Brain pericyte (primary cell): ENCODE measurements around the gene SEC24D.

Experiments used
- DNase-seq: peaks from one replicate; pipeline ENCODE4 v3.0.0-alpha.2; 2012; ENCODE audit warnings: low read depth, low spot score

Gene SEC24D

GRCh38 chr4:118752551-118752950 is 83.4 kb downstream of the SEC24D start:
- DNase-seq: no peak

DNA sequence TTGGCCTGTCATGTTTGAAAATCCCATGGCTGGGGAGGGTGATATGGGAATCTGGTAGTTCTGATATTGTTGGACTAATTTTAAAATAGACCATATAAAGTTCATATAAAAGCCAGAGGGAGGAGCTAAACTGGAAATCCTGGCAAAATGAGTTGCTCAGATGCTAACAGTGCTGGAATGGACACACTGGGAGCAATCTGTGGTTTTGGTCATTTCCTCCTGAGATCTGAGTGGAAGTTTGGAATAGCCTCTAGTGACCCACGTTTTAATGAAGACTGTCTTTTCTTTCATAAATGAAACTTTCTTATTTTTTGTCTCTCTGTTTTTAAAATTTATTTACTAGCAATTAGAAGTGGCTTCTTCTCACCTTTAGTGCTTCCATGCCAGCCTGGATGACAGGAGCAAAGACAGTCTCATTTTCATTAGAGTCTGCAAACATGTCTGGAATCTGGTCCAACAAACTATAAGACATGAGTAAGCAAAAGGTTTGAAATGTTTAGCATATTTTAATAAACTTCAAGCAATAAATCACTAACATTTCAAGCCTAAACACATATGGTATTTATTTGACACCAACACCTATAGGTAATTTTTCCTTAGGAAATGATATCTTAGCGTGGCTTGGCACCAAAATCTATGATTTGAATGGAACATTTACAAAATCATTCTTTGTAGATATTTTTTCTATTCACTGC is 84.2 kb downstream of the SEC24D start:
- no peak for DNase-seq

- DNase-seq: no peak
These were observed 86.5 kb downstream of the SEC24D start for GRCh38 chr4:118749347-118749988.

DNA sequence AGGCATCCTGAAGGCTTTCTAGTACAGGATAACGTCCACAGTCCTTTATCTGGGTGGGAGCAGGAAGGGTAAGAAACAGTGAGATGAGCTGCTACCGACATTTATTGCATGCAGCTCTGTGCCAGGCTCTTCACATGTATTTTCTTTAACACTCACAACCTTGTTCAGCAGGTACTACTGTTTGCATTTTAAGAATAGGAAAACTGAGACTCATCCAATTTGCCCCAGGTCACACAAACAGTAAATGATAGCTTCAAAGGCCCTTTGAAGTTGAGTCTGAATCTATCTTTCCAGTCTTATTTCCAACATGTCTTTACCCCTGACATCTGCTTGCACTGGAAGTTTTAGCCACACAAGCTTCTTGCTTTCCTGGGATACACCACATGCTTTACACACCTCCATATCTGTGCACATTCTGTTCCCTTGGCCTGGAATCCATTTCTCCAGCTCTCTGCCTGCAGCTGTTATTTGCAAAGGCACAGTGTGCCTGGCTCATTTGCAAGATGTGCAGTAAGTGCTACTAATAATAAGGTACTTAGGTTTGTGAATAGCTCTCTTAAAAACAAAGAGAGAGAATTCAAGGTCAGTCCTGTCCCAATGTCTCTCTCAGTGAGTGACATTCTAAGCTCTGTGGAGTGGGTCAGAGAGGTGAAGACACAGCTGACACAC is 89.5 kb downstream of the SEC24D start:
- no peak for DNase-seq

- DNase-seq: no peak
These were observed 90.6 kb downstream of the SEC24D start for GRCh38 chr4:118745357-118745756.

- no peak for DNase-seq
These were observed 92.1 kb downstream of the SEC24D start for GRCh38 chr4:118743867-118744266.

DNA sequence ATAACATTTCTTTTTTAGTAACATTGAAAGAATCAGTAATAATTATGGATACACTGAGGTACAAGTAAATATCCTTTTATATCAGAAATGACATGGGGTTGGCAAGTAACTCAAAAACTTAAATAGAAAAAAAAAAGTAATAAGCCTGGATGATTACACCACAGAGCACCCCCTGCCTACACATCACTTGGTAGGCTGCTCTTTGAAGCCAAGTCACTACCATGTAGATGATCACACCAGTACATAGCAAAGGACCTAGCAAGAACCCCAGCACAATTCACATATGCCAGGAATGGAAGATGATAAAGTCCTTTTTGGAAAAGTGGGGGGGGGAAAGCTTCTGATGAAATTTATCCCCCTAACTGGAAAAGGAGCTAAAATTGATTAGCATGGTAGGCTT is 93.9 kb downstream of the SEC24D start:
- DNase-seq: no peak

GRCh38 chr4:118741301-118741855 is 94.5 kb downstream of the SEC24D start:
- no peak for DNase-seq

DNA sequence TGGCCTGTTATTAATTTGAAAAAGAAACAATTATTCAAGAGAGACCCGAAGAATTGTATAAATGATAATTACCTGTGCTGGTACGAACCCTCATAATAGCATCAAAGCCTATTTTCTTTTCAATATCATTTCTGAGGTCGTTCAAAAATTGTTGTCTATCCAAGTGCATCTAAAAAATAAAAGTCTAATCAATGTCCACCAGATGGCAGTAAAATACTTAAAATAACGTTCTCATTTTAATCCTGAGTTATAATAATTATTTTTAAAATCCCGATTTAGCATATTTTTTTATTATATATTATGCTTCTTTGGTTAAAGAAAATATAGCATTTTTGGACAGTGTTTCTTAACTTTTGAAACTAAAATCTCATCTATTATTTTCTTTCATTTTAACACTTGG is 95.1 kb downstream of the SEC24D start:
- no peak for DNase-seq

GRCh38 chr4:118739022-118739713 is 96.8 kb downstream of the SEC24D start:
- DNase-seq: no peak

- DNase-seq: no peak
These were observed 97.8 kb downstream of the SEC24D start for GRCh38 chr4:118738090-118738489.

DNA sequence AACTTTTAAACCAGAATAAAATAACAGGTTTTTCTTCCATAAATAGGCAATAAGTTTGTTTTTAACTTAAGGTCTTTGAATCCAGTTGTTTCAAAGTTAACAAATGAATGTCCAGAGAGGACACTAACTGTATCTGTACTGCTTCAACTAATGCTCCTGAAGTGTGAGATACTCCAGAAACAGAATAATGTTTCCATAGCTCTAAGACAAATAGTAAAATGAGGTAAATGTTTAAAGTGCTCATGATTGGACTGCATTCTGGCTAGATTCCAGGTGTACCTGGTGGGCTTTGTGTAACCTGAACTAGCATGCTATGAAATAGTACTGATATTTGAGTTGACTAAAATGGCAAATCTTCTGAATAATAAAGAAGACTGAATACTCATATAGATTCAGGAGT is 99.0 kb downstream of the SEC24D start:
- no peak for DNase-seq

DNA sequence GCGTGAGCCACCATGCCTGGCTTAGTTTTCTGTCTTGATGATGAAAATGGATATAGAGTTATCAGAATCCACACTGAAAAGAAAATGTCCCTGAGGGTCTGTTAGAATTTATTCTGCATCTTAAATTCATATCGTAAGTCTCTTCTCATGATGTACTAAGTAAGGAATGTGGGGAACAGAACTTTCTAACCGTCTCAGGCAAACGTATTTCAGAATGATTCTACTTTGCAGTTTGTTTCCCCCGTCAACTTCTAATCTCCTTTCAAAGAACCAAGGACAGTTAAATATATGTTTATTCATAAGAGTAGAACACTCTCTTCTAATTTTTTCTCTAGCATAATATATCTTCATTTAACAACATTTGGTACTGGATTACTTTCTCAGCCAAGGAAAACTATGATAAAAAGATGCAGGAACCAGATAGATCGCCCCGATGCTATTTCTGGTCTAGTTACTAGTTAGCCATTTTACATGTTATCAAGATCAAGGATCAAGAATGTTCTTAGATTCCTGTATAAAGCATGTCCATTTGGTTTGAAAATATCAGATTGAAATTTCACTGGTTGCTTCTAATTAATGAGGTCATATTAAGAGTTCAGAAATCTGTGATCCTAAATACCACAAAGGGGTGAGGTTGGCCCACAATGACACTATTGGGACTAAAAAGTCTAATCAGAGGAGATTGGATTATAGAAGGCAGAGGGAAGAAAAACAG is 101.3 kb downstream of the SEC24D start:
- no peak for DNase-seq

DNA sequence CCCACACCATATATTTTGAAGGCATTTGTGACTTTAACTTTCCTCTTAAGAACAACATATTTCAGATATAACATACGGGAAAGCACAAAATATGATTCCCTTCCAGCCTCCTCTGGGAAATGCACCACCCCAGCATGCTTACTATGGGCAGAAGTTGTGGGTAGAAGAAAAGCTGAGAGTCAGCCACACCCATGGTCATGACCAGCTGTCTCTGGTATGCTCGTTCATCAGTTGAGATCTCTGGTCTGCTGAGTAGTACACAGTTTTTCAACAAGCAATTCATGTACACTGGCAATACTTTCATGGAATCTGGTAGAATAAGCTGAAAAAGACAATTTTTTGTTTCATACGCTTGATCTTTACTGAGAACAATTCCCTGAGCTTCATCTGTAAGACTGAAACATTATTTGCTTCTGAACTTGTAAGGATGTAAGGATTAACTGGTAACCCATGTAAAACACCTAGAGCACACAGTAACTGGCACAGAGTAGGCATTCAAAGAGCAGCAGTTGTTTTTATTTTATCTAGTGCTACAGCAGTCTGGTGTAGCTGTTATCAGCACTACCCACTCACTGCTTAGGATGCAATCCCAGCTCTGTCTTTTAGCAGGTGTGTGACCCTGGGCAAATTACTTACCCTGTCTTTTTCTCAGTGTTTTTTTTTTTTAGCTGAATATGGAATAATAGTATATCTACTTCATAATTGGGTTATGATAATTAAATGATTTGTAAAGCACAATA is 103.2 kb downstream of the SEC24D start:
- no peak for DNase-seq

GRCh38 chr4:118730683-118731082 is 105.2 kb downstream of the SEC24D start:
- DNase-seq: no peak

DNA sequence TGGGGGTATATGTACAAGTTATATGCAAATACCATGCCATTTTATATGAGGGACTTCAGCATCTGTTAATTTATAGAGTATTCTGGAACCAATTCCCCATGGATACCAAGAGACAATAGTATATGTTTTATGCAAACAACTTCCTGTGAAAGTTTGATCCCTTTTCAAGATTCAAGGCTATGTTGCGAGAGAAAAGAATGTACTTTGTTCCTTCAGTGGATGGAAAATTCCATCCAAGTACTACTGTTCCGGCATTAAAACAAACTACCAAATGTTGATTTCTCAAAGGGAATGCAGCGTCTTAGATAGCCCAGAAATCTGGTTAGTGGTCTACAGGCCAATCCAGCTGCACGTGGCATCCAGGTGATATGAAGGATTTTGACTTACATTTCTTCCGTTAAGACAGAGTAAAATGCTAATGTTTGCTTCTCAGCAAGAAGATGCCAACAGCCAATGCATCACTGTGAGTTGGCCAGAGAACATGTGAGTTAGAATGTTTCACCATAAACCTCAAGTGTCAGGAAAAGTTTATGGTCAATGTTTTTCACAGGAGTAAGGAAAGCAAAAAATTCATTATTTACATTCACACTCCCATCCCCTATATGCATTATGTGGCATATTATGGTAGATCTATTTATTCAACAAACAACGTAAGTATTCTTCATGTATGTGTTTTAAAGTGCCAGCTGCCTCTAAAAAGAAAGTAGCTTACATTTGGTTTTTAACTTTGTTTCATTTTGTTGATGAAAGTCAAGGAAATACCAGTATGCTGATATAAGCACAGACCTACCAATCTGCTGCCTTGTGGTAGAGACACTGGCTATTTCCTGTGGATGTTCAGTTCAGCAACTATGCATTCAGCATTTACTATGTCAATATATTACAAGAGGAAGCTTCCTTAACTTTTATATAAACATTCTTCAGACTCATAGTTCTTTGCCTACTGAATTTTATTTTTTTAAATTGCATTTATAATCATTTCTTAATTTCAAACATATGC is 106.3 kb downstream of the SEC24D start:
- no peak for DNase-seq

DNA sequence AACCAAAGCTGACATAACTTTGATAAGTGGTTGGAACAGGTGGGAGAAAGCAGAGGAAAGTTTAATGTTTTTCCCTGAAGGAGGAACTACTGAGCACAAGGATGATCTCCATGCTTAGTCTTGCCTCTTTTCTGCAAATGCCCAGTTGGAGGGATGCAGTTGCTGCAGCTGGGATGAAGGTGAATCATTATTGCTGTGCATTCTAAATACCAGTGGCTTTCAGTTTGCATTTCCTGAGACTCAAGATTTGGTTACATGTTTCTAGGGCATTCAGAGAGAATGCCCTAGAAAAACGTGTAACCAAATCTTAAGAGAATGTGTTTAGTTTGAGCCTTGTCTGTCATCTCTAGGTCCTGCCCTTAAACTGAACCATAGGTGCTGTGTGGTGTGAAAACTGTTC is 108.6 kb downstream of the SEC24D start:
- DNase-seq: no peak

- no peak for DNase-seq
These were observed 112.6 kb downstream of the SEC24D start for GRCh38 chr4:118723369-118723768.

DNA sequence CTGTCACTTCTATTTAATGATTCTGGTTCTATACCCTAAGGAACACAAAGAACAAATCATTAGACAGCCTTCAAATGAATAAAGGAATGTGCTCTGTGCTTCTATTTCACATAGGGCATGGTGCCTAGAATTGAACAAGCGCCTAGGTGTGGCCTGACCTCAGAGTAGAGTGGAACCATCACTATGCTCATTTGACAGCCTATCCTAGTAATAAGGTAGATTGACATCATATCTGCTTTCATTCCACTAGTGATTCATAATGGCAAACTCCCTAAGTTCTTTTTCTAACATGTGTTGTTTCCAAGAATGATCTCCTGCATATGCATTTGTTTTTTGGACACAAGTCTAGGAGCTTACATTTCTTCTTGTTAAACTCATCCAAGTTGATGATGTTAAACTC is 114.2 kb downstream of the SEC24D start:
- no peak for DNase-seq
